Mucosa of descending colon (tissue), 3 donors: ENCODE data around the gene MTA3. TPM values are rescaled to one million over a fixed set of nuclear protein-coding genes. Genes with fewer than 3 reads are reported as not detected.

Experiments
- ATAC-seq: fragments of 200-7000 bp; cut with Tn5 transposase; one replicate; pipeline ENCODE4 v1.9.1; 2020; ENCODE audit warnings: mild to moderate bottlenecking, moderate library complexity
- DNase-seq, 3 donors: peaks; one replicate each; pipeline ENCODE4 v3.0.0-alpha.2; 2020
- H3K36me3 ChIP-seq: fragments of 200-600 bp; one replicate; pipeline ENCODE4 v1.8.0; 2021; ENCODE audit warnings: low read depth, mild to moderate bottlenecking
- H3K4me1 ChIP-seq: fragments of 200-600 bp; one replicate; pipeline ENCODE4 v1.8.0; 2021; ENCODE audit warnings: low read depth, mild to moderate bottlenecking
- H3K4me3 ChIP-seq: fragments of 200-600 bp; one replicate; pipeline ENCODE4 v1.8.0; 2021; ENCODE audit warnings: mild to moderate bottlenecking
- H3K9me3 ChIP-seq: fragments of 200-600 bp; one replicate; pipeline ENCODE4 v1.8.0; 2021; ENCODE audit warnings: mild to moderate bottlenecking
- CTCF ChIP-seq: fragments of 200-600 bp; IDR thresholded peaks from one replicate; pipeline ENCODE4 v1.8.0; 2022; ENCODE audit warnings: antibody characterized with exemption, mild to moderate bottlenecking
- intact Hi-C, 2 donors: fragments of 100-400 bp; cut with DNase I in 1 of 2; cut with micrococcal nuclease in 1 of 2; formaldehyde crosslinking; loops; one replicate each; pipeline versions ENCODE4 v1.11.0 to v1.11.1; 2022; cut with DNase I, micrococcal nuclease
- total RNA-seq, 3 donors: library from RNA; stranded (reverse); fragmentation: NEBNext Ultra II Directional in 2 of 3; extraction: Animal tissue kit (Norgen Biotek cat#: 25700) in 2 of 3; gene quantifications; one replicate each; pipeline versions ENCODE4 v1.2.1 to v1.2.4, GENCODE V29; 2021 to 2023
- donor health status: DM: no; HTN: no; CAD: no; lungs with moderate emphysema.
- donor health status: DM: no; HTN: no; CAD: no.
- donor health status: DM: no; HTN: yes; CAD: no.

MTA3 gene
- total RNA-seq, 3 donors from 2014 or later = 44.8 to 58.9 (median 52.8) TPM

- H3K36me3 ChIP-seq = no peaks in the 10 kb centered on the region
- H3K9me3 ChIP-seq = no peaks in the 10 kb centered on the region
- DNase-seq = no peak
- no peak for ATAC-seq
- H3K4me3 ChIP-seq = no peak overlapping the region
- intact Hi-C loops = no loop called here
- TF ChIP-seq CTCF = no peak
- no peaks in the 10 kb centered on the region for H3K4me1 ChIP-seq
Observed at GRCh38 chr2:42762155-42762554, 193.7 kb downstream of the MTA3 start.

GRCh38 chr2:42762823-42763804 is 194.7 kb downstream of the MTA3 start:
- intact Hi-C loops = no loop called here
- TF ChIP-seq CTCF = no peak
- no peaks in the 10 kb centered on the region for H3K9me3 ChIP-seq
- H3K4me3 ChIP-seq = no peak overlapping the region
- H3K4me1 ChIP-seq = no peaks in the 10 kb centered on the region
- DNase-seq (no peak), ATAC-seq (no peak)
- H3K36me3 ChIP-seq = no peaks in the 10 kb centered on the region

- peak; percentile 15 for ATAC-seq
- intact Hi-C loops = no loop called here
- H3K4me1 ChIP-seq = no peaks in the 10 kb centered on the region
- H3K9me3 ChIP-seq = no peaks in the 10 kb centered on the region
- no peaks in the 10 kb centered on the region for H3K36me3 ChIP-seq
- no peak for TF ChIP-seq CTCF
- H3K4me3 ChIP-seq = no peak within 1 kb of the TSS
- no peak for DNase-seq
Observed at GRCh38 chr2:42764096-42764495, 195.7 kb downstream of the MTA3 start, which contains the start of gene OXER1. Gene OXER1 (minus strand): TSS chr2:42764135. CDS start chr2:42764062, 73 bp downstream.

GRCh38 chr2:42764901-42765300 is 196.5 kb downstream of the MTA3 start:
- TF ChIP-seq CTCF = no peak
- Histone ChIP-seq H3K36me3 (no peaks in the 10 kb centered on the region), H3K4me3 (no peak overlapping the region), H3K4me1 (no peaks in the 10 kb centered on the region), H3K9me3 (no peaks in the 10 kb centered on the region)
- intact Hi-C loops = no loop called here
- ATAC-seq (no peak), DNase-seq (no peak)

GRCh38 chr2:42765686-42766085 is 197.3 kb downstream of the MTA3 start:
- H3K4me3 ChIP-seq = no peak overlapping the region
- H3K4me1 ChIP-seq = no peaks in the 10 kb centered on the region
- intact Hi-C loops = no loop called here
- ATAC-seq (no peak), DNase-seq (no peak)
- no peak for TF ChIP-seq CTCF
- H3K36me3 ChIP-seq = no peaks in the 10 kb centered on the region
- no peaks in the 10 kb centered on the region for H3K9me3 ChIP-seq
